Panc1 (cell line): Measurements from ENCODE around the gene ABI1. TPM values are rescaled to one million over a fixed set of nuclear protein-coding genes. Genes with fewer than 3 reads are reported as not detected.

Experiments
- ATAC-seq: fragments of 200-7000 bp; cut with Tn5 transposase; 2 replicates; pipeline ENCODE4 v1.9.1; 2020; ENCODE audit warnings: mild to moderate bottlenecking, moderate library complexity
- BruUV-seq: library from RNA; stranded (reverse); fragments of 400-500 nt; replicated peaks from 2 replicates; lab custom pipeline; 2021; lab: Mats Ljungman, UMichigan
- CTCF ChIA-PET: fragments of 300-600 bp; sonication (Branson Sonifier 250); formaldehyde crosslinking; loops from one replicate; lab custom pipeline; 2022; ENCODE audit warnings: antibody characterized with exemption; lab: Charles Lee
- POLR2A ChIA-PET: fragments of 300-600 bp; sonication (Branson Sonifier 250); formaldehyde crosslinking; loops from one replicate; lab custom pipeline; 2022; ENCODE audit warnings: antibody characterized with exemption; lab: Charles Lee
- DNase-seq: peaks from one replicate; pipeline ENCODE4 v3.0.0-alpha.2; 2010; ENCODE audit warnings: low read depth, low spot score
- H3K27ac ChIP-seq: 2 replicates; pipeline ENCODE4 v1.5.1; 2011; ENCODE audit warnings: mild to moderate bottlenecking, low read length, inconsistent platforms
- H3K27me3 ChIP-seq: fragments of 200-500 bp; sonication (Bioruptor generic); 2 replicates; pipeline ENCODE4 v1.6.0; 2014; ENCODE audit warnings: low read length, inconsistent platforms; ENCODE audit not compliant: control insufficient read depth, insufficient read depth
- H3K36me3 ChIP-seq: fragments of 200-500 bp; sonication (Bioruptor generic); 2 replicates; pipeline ENCODE4 v1.5.1; 2014; ENCODE audit warnings: inconsistent platforms, mild to moderate bottlenecking, low read length, moderate library complexity; ENCODE audit not compliant: control insufficient read depth, insufficient read depth
- H3K4me1 ChIP-seq: 2 replicates; pipeline ENCODE4 v1.5.1; 2011; ENCODE audit warnings: inconsistent platforms, mild to moderate bottlenecking, low read length, moderate library complexity; ENCODE audit not compliant: control insufficient read depth, insufficient read depth
- H3K4me3 ChIP-seq, 2 experiments: 2 replicates each; pipeline ENCODE4 v1.5.1; 2011 to 2012; ENCODE audit warnings: low read depth in 2 of 2, low read length in 2 of 2, mild to moderate bottlenecking in 2 of 2, inconsistent platforms in 1 of 2, moderate library complexity in 1 of 2
- H3K9me3 ChIP-seq: fragments of 200-500 bp; sonication (Bioruptor generic); 2 replicates; pipeline ENCODE4 v1.5.1; 2014; ENCODE audit warnings: low read depth, mild to moderate bottlenecking, inconsistent platforms, low read length, moderate library complexity; ENCODE audit not compliant: control insufficient read depth, insufficient read depth
- CTCF ChIP-seq: fragments of 450-650 bp; IDR thresholded peaks from 2 replicates; pipeline ENCODE4 v1.5.1; 2017; ENCODE audit warnings: mild to moderate bottlenecking
- POLR2AphosphoS5 ChIP-seq: IDR thresholded peaks from 2 replicates; pipeline ENCODE4 v1.6.1; 2012; ENCODE audit warnings: mild to moderate bottlenecking, low read depth, low read length, moderate library complexity
- SIN3A ChIP-seq: IDR thresholded peaks from 2 replicates; pipeline ENCODE4 v1.6.1; 2012; ENCODE audit warnings: low read depth, mild to moderate bottlenecking, low read length, moderate library complexity, borderline replicate concordance; ENCODE audit not compliant: insufficient read depth
- TCF7L2 ChIP-seq: IDR thresholded peaks from 2 replicates; pipeline ENCODE4 v1.6.1; 2011; ENCODE audit warnings: mild to moderate bottlenecking, low read depth, low read length, inconsistent platforms
- in situ Hi-C: cut with HindIII; loops from 2 replicates; pipeline ENCODE4 v1.10.0; 2016; ENCODE audit warnings: low sequenced_read_pairs, low pct_unique_long_range_greater_than_20kb
- intact Hi-C: fragments of 100-400 bp; cut with micrococcal nuclease; formaldehyde crosslinking; loops from one replicate; pipeline ENCODE4 v1.10.0; 2022; ENCODE audit not compliant: unreplicated experiment
- total RNA-seq: library from RNA; stranded (reverse); gene quantifications from one replicate; pipeline ENCODE4 v1.2.1, GENCODE V29; 2021; ENCODE audit not compliant: unreplicated experiment
- TF ChIP-seq, protein P1 (sequence below), 2 experiments: IDR thresholded peaks; 2 replicates each; pipeline ENCODE4 v1.6.1; 2011 to 2012; ENCODE audit warnings: low read depth in 2 of 2, control low read depth in 1 of 2, low read length in 1 of 2, mild to moderate bottlenecking in 1 of 2, moderate library complexity in 1 of 2; ENCODE audit not compliant: insufficient read depth in 1 of 2

The ABI1 gene
- total RNA-seq, 1 experiment from 2014 or later: 35.2 TPM

DNA sequence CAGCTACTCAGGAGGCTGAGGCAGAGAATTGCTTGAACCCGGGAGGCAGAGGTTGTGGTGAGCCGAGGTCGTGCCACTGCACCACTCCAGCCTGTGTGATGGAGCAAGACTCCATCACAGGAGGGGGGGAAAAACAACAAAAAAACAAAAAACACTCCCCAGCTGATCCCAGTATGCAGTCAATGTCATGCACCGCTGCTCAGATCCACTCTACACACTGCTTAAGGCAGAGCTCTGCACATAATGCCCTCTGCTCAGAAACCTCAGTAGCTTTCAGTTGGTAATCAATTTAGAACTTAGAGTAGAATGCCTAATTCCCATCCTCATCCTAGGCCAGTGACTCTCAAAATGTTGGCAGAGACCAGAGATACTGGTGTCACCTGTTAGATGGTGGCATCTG lies 119.4 kb downstream of the ABI1 start:
- no peak for DNase-seq
- in situ Hi-C loops: no loop called here

GRCh38 chr10:26739071-26739631 lies 121.6 kb downstream of the ABI1 start:
- TF ChIP-seq SIN3A (no peak), CTCF (no peak), POLR2AphosphoS5 (no peak), TCF7L2 (no peak)
- TF ChIP-seq, protein P1, sequence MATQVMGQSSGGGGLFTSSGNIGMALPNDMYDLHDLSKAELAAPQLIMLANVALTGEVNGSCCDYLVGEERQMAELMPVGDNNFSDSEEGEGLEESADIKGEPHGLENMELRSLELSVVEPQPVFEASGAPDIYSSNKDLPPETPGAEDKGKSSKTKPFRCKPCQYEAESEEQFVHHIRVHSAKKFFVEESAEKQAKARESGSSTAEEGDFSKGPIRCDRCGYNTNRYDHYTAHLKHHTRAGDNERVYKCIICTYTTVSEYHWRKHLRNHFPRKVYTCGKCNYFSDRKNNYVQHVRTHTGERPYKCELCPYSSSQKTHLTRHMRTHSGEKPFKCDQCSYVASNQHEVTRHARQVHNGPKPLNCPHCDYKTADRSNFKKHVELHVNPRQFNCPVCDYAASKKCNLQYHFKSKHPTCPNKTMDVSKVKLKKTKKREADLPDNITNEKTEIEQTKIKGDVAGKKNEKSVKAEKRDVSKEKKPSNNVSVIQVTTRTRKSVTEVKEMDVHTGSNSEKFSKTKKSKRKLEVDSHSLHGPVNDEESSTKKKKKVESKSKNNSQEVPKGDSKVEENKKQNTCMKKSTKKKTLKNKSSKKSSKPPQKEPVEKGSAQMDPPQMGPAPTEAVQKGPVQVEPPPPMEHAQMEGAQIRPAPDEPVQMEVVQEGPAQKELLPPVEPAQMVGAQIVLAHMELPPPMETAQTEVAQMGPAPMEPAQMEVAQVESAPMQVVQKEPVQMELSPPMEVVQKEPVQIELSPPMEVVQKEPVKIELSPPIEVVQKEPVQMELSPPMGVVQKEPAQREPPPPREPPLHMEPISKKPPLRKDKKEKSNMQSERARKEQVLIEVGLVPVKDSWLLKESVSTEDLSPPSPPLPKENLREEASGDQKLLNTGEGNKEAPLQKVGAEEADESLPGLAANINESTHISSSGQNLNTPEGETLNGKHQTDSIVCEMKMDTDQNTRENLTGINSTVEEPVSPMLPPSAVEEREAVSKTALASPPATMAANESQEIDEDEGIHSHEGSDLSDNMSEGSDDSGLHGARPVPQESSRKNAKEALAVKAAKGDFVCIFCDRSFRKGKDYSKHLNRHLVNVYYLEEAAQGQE (IDR thresholded peaks at IDR 0.05; ENCODE audit: insufficient read depth in 1 of 2, low read depth in 2 of 2, low read length in 1 of 2): no peak
- intact Hi-C loops: no loop called here
- H3K4me3 ChIP-seq: no peak overlapping the region
- no peaks in the 10 kb centered on the region for H3K4me1 ChIP-seq
- no peaks in the 10 kb centered on the region for H3K27me3 ChIP-seq
- ATAC-seq (no peak), DNase-seq (no peak)
- BruUV-seq: no TSS peak
- CTCF ChIA-PET: no interaction called here
- no peaks in the 10 kb centered on the region; the same call in 1 of the 2 replicates for H3K36me3 ChIP-seq
- in situ Hi-C loops: no loop called here
- no peak overlapping the region for H3K27ac ChIP-seq
- POLR2A ChIA-PET: no interaction called here
- no peaks in the 10 kb centered on the region for H3K9me3 ChIP-seq

More for the DNA sequence above, 119.4 kb downstream of the ABI1 start:
- Histone ChIP-seq H3K4me3 (no peak overlapping the region), H3K27me3 (no peaks in the 10 kb centered on the region), H3K36me3 (peaks cover 4% of the 10 kb centered on the region), H3K27ac (no peak overlapping the region), H3K4me1 (no peaks in the 10 kb centered on the region), H3K9me3 (no peaks in the 10 kb centered on the region)
- intact Hi-C loops: no loop called here
- CTCF ChIA-PET: no interaction called here
- TF ChIP-seq CTCF (no peak), TCF7L2 (no peak)
- TF ChIP-seq, protein P1 (IDR thresholded peaks at IDR 0.05; ENCODE audit: insufficient read depth in 1 of 2, low read depth in 2 of 2, low read length in 1 of 2): no peak
- no peak; the same call in 1 of the 2 replicates for ATAC-seq
- BruUV-seq: no TSS peak
- POLR2A ChIA-PET: no interaction called here
